Activated naive CD4-positive, alpha-beta T cell treated with anti-CD3 and anti-CD28 coated beads, Interleukin-2, amount 50 U/mL, for 24 hours (primary cell): Measurements from ENCODE around the gene UTF1.

Experiments
- H3K27ac Mint-ChIP-seq: one replicate; pipeline ENCODE4 v1.8.0; 2021; ENCODE audit warnings: mild to moderate bottlenecking, mixed read lengths
- H3K27me3 Mint-ChIP-seq: one replicate; pipeline ENCODE4 v1.8.0; 2021; ENCODE audit warnings: mixed read lengths
- H3K36me3 Mint-ChIP-seq: one replicate; pipeline ENCODE4 v1.8.0; 2021; ENCODE audit warnings: mixed read lengths
- H3K4me1 Mint-ChIP-seq: one replicate; pipeline ENCODE4 v1.8.0; 2021; ENCODE audit warnings: mixed read lengths
- H3K4me3 Mint-ChIP-seq: one replicate; pipeline ENCODE4 v1.8.0; 2021; ENCODE audit warnings: mild to moderate bottlenecking, mixed read lengths
- H3K9me3 Mint-ChIP-seq: one replicate; pipeline ENCODE4 v1.8.0; 2021; ENCODE audit warnings: mixed read lengths

UTF1 gene

DNA sequence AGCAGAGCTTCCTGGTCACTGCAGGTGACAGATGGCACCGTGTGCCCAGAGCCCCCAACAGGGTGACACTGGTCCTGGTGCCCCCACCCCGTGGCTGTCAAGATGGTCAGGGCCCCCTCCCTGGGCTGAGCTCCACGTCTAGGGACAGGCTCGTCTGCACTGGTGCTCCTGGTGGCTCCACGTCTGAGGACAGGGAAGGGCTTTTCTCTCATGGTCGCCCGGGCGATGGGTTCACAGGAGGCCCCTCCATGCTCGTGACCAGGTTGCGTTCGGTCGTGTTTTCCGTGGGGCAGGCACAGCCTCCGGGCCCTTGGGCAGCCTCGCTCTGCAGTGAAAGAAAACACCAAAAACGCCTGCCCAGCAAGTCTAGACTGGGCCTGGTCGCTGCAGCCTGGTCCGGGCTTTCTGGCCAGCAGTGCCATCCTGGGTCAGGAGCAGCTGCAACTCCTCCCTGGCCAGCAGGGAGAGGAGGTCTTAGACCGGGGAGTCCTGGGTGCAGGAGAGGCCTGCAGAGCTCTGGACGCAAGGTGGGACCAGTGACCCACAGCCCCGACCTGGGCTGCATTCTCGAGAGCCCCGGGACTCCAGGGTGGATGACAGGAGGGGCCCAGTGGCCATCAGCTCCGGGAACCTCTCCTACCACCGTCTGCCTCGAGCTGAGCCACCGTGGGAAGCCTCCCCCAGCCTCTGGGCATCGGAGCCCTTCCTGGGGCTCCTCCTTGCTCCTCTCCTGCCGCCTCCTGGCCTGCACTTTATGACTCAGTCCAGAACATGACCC lies 27.9 kb upstream of the UTF1 start:
- no peak overlapping the region for H3K4me3 Mint-ChIP-seq
- H3K27me3 Mint-ChIP-seq = no peaks in the 10 kb centered on the region

DNA sequence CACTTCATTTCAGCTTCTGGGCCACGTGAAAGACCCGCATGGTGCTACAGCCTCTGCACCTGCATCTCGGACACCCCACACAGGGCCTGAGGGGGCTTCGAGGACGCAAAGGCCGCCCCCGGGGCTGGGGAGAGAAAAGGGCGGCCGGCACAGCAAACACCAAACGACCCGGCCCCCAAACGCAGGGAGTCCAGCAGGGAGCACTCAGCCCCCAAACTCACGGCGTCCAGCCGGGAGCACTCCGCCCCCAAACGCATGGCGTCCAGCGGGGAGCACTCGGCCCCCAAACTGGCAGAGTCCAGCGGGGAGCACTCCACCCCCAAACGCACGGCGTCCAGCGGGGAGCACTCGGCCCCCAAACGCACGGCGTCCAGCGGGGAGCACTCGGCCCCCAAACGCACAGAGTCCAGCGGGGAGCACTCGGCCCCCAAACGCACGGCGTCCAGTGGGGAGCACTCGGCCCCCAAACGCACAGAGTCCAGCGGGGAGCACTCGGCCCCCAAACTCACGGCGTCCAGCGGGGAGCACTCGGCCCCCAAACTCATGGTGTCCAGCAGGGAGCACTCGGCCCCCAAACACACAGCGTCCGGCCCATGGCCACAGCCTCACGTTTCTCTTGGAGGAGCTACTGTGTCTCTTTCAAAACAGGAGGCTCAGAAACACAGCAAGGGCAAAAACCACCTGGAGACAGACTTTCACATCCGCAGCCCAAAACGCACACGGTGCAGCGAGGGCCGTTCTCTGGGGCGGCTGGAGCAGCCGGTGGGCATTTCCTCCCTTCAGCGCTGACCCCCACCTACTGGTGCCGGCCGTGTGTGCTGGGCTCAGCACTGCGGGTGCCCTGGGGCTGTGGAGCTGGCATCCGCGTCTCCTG lies 27.0 kb upstream of the UTF1 start:
- Mint-ChIP-seq H3K4me1 (no peaks in the 10 kb centered on the region), H3K27ac (no peak overlapping the region), H3K4me3 (no peak overlapping the region), H3K27me3 (no peaks in the 10 kb centered on the region), H3K9me3 (no peaks in the 10 kb centered on the region), H3K36me3 (no peaks in the 10 kb centered on the region)

More for the DNA sequence above, 27.9 kb upstream of the UTF1 start:
- Mint-ChIP-seq H3K27ac (no peak overlapping the region), H3K4me1 (no peaks in the 10 kb centered on the region), H3K9me3 (no peaks in the 10 kb centered on the region), H3K36me3 (no peaks in the 10 kb centered on the region)

DNA sequence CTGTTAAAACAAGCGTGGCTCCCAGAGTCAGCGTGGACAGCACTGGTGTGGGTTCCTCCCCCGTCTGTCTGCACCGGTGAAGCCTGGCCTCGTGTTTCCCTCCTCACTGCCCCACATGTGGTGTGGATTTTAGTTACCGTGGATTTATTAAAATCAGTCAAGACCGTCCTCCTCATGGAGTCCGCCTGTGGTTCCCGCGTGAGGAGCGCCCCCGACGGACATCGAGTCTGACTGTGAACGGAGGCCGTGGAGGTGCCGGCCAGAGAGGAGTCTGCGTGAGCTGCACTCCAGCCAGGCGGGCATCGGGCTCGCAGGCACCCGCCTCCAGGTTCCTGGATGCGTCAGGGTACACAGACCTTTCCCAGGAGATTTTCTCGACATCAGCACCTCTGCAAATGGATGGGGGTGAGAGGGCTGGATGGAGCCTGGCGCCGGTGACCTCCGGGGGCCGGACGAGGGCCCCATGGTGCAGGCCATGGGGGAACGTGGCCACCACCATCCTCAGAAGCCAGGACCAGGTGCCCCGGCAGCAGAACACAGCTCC lies 26.3 kb upstream of the UTF1 start:
- Mint-ChIP-seq H3K4me3 (no peak overlapping the region), H3K36me3 (no peaks in the 10 kb centered on the region), H3K27me3 (no peaks in the 10 kb centered on the region), H3K27ac (no peak overlapping the region), H3K9me3 (no peaks in the 10 kb centered on the region), H3K4me1 (no peaks in the 10 kb centered on the region)

DNA sequence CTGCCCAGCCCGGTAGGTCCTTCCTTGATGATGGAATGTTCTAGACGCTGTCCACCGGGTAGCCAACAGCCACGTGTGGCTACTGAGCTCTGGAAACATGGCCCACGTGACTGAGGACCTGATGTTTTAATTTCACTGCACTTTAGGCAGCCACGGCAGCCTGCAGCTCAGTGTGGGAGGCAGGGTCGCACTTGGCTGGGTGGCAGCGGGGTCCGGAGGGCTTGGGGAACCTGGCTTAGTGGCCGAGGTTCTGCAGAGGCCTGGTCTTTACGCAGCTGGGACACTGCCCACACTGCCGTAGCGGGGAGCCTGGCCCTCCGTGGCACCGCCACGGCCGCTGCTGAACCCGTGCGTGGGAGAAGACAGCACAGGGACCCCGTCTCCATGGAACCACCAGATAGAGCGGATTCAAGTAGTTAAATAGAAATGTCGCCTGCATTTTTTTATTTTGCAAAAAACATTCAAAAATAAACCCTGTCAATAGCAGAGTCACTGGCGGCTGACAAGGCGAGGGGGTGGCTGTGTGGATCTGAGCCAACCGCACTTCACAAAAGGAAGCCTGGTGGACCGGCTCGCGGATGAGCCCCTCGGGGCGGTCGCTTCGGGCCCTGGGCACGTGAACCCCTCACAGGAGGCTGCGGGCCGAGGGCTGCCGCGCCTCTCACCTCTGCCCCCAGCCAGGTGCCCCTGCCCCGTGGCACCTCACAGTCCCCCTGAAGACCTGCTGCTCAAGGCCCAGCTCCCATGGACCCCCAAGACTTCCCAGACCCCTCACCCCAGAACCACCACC lies 25.6 kb upstream of the UTF1 start:
- Mint-ChIP-seq H3K9me3 (no peaks in the 10 kb centered on the region), H3K4me3 (no peak overlapping the region), H3K27ac (no peak overlapping the region)

DNA sequence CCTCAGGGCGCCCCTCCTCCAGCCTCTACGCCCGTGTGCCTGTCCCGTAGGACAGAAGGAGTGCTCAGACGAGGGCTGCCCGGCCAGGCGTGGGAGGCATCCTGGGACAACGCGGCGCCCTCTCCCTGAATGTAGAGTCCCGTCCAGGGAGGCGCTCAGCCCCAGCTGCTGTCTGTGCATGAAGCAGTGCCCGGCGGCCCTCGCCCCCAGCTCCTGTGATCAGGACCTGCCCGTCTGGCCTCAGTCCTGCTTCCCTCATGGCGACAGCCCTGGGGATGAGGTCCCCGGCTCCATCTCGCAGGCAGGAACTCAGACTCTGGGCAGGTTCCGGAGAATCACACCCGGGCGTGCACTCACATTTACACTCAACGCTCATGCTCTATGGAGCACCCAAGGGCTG lies 24.9 kb upstream of the UTF1 start:
- Mint-ChIP-seq H3K9me3 (no peaks in the 10 kb centered on the region), H3K4me3 (no peak overlapping the region), H3K27ac (no peak overlapping the region), H3K4me1 (no peaks in the 10 kb centered on the region), H3K36me3 (no peaks in the 10 kb centered on the region), H3K27me3 (no peaks in the 10 kb centered on the region)

More for the DNA sequence above, 25.6 kb upstream of the UTF1 start:
- Mint-ChIP-seq H3K27me3 (no peaks in the 10 kb centered on the region), H3K36me3 (no peaks in the 10 kb centered on the region), H3K4me1 (no peaks in the 10 kb centered on the region)

DNA sequence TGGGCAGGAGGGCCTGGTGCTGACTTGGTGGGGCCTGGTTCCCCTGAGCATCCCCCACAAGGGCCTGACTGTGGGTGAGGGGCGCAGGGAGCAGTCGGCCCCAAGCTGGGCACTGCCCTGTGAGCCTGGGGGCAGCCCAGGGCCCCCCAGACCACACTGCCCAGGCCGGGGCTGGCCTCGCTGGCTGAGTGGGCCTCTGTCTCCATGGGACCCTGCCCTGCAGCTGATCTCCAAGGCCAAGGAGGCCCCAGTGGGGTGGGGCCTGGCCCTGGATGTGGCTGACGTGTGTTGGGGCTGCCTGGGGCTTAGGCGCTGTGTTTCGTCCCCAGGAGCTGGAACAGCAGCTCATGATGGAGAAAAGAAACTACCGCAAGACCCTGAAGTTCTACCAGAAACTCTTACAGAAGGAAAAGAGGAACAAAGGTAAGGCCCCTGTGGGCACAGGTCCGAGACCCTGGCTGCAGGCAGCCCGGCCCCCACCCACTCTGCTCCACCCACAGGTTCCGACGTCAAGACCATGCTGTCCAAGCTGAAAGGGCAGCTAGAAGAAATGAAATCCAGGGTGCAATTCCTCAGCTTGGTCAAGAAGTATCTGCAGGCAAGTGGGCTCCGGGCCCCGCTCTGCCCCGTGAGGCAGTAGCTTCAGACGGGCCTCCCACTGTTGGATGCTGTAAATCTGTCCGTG lies 23.5 kb upstream of the UTF1 start:
- no peaks in the 10 kb centered on the region for H3K36me3 Mint-ChIP-seq
- no peaks in the 10 kb centered on the region for H3K27me3 Mint-ChIP-seq
- no peak overlapping the region for H3K4me3 Mint-ChIP-seq
- no peaks in the 10 kb centered on the region for H3K9me3 Mint-ChIP-seq
- no peak overlapping the region for H3K27ac Mint-ChIP-seq
- H3K4me1 Mint-ChIP-seq = peaks cover 4% of the 10 kb centered on the region

DNA sequence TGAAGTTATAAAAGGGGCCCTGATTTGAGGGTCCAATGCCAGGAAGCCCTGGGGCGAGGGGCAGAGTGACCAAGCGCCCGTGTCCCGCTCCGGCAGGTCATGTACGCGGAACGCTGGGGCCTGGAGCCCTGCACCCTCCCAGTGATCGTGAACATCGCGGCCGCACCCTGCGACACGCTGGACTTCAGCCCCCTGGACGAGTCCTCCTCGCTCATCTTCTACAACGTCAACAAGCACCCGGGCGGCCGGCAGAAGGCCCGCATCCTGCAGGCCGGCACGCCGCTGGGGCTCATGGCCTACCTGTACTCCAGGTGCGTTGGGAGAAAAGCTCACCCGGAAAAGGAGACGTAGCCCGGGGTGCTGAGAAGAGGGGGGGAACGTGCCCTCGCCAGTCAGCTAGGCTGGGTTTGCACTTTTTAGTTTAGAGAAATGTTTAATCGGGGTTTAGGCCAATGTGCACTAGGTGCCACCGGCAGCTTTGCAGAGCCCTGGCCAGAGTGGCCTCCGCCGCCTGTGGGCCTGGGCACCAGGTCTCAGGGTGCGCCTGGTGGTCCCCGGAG lies 22.9 kb upstream of the UTF1 start:
- Mint-ChIP-seq H3K27ac (no peak overlapping the region), H3K36me3 (no peaks in the 10 kb centered on the region), H3K9me3 (no peaks in the 10 kb centered on the region), H3K27me3 (peaks cover 1% of the 10 kb centered on the region), H3K4me1 (peaks cover 4% of the 10 kb centered on the region), H3K4me3 (no peak overlapping the region)

DNA sequence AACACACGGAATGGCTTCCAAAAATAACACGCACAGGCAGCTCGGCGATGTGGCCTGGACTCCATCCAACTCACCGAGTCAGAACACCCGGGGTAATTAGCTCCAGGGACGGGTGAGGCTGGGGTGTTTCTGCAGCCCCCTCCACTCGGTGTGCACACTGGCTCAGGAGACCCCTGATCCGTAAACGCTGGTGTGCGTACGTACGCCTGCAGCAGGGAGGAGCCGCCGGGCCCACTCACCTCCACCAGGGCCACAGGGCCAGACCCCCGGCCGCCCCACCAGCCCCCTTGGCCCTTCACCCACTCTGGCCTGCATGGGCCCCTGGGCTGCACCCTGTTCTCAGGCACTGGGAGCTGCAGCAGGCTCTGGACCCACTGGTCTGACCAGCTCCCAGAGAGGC lies 22.4 kb upstream of the UTF1 start:
- Mint-ChIP-seq H3K4me1 (peaks cover 4% of the 10 kb centered on the region), H3K27ac (no peak overlapping the region), H3K36me3 (no peaks in the 10 kb centered on the region), H3K9me3 (no peaks in the 10 kb centered on the region), H3K27me3 (peaks cover 2% of the 10 kb centered on the region), H3K4me3 (no peak overlapping the region)

DNA sequence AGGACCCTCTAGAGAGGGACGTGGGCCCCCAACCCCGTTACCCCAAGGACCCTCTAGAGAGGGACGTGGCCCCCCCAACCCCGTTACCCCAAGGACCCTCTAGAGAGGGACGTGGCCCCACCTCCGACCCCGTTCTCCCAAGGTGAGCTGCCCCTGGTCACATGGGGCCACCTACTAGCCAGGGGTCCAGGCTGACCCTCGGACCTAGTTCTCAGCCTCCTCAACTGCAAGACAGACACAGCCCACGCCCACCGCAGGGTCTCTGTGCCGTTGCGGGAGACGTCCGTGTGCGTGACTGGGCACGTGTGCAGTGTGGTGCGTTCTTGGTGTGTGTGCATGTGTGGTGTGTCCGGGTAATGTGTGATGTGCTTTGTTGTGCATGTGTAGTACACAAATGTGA lies 21.6 kb upstream of the UTF1 start:
- H3K4me3 Mint-ChIP-seq = no peak overlapping the region

DNA sequence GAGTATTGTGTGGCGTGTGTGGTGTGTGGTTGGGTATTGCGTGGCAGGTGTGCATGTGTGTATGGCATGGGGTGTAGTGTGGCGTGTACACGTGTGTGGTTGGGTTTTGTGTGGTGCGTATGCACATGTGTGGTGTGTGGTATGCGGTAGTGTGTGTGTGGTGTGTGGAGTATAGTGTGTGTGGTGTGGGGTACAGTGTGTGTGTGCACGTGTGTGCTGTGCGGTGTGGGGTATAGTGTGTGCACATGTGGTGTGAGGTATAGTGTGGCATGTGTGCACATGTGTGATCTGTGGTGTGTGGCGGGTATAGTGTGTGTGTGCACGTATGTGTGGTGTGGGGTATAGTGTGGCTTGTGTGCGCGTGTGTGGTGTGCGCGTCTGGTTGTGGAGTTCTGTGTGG lies 20.9 kb upstream of the UTF1 start:
- H3K4me1 Mint-ChIP-seq = peaks cover 4% of the 10 kb centered on the region
- H3K9me3 Mint-ChIP-seq = no peaks in the 10 kb centered on the region
- H3K4me3 Mint-ChIP-seq = no peak overlapping the region
- no peaks in the 10 kb centered on the region for H3K36me3 Mint-ChIP-seq
- H3K27ac Mint-ChIP-seq = no peak overlapping the region
- H3K27me3 Mint-ChIP-seq = peaks cover 2% of the 10 kb centered on the region

More for the DNA sequence above, 21.6 kb upstream of the UTF1 start:
- Mint-ChIP-seq H3K27ac (no peak overlapping the region), H3K27me3 (peaks cover 2% of the 10 kb centered on the region), H3K9me3 (no peaks in the 10 kb centered on the region), H3K4me1 (peaks cover 4% of the 10 kb centered on the region), H3K36me3 (no peaks in the 10 kb centered on the region)

DNA sequence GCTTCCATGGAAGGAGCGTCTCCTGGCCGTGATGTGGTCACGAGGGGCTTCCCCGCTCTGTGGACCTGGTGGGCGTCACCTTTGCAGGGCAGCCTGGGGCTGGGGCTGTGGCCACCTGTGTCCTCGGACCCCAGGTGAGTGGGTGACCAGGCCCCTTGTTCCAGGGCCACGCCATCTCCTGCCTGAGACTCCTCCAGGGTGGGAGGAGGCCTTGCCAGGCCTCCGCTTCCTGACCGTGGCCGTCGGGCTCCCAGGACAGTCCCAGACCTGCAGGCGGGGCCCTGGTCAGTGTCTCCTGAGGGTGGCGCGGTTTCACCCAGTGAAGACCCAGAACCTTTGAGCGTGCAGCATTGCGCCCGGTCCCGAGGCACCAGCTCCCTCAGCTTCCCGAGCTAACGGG lies 20.4 kb upstream of the UTF1 start:
- peaks cover 4% of the 10 kb centered on the region for H3K4me1 Mint-ChIP-seq
- no peaks in the 10 kb centered on the region for H3K36me3 Mint-ChIP-seq
- H3K9me3 Mint-ChIP-seq = no peaks in the 10 kb centered on the region
- H3K27ac Mint-ChIP-seq = no peak overlapping the region
- no peak overlapping the region for H3K4me3 Mint-ChIP-seq
- peaks cover 2% of the 10 kb centered on the region for H3K27me3 Mint-ChIP-seq

DNA sequence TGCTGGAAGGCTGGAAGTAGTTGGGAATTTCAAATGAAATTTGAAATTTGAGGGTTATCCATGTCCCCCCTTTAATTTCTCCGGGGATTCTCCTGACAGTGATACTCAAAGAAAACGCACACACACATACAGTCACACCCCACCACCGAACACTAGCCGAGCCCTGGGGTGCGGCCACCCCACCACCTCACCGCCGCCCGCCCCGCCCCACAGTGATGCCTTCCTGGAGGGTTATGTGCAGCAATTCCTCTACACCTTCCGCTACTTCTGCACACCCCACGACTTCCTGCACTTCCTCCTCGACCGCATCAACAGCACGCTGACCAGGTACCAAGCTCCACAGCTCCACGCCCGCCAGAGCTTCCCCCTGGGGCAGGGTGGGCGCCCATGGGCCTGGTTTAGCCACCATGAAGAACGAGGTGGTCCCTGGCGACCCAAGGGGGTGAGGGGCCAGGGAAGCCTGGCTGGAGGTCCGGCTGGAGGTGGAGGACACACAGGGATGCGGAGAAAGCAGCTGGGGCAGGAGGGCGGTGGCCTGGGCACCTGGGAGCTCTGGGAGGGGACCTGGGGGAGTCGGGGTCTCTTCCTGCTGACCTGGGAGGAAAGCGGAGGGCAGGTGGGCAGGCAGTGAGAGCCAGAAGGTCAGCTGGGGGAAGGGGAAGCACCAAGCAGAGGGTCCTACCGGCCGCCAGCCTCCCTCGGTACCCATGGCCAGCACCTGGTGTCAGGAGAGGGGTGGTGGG lies 19.4 kb upstream of the UTF1 start:
- H3K4me3 Mint-ChIP-seq = no peak overlapping the region
- peak overlapping the region; percentile 82 for H3K27ac Mint-ChIP-seq
- no peaks in the 10 kb centered on the region for H3K36me3 Mint-ChIP-seq
- no peaks in the 10 kb centered on the region for H3K9me3 Mint-ChIP-seq
- H3K4me1 Mint-ChIP-seq = peaks cover 4% of the 10 kb centered on the region
- peaks cover 2% of the 10 kb centered on the region for H3K27me3 Mint-ChIP-seq

DNA sequence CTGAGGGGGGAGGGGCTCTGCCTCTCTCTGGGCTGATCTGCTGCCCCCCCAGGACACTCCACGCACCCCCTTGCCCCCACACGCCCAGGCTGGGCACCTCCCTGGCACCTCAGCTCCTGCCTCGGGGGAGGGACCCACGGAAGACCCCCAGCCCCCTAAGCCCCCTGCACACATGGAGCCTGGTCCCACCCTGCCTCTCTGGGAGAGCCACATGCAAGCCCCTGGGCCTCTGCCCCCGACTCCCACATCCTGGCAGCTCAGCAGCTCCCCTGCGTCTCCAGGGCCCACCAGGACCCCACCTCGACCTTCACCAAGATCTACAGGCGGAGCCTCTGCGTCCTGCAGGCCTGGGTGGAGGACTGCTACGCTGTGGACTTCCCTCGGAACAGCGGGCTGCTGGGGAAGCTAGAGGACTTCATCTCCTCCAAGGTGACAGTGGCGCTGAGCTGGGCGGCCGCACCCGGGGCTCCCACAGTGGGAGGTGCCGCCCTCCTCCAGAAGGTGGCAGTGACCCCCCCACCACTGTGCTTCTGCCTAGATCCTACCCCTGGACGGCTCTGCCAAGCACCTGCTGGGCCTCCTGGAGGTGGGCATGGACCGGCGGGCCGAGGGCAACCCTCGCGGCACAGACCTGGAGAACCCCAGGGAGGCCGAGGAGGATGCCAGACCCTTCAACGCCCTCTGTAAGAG lies 18.7 kb upstream of the UTF1 start:
- Mint-ChIP-seq H3K36me3 (no peaks in the 10 kb centered on the region), H3K4me3 (no peak overlapping the region), H3K27me3 (peaks cover 2% of the 10 kb centered on the region), H3K4me1 (peaks cover 4% of the 10 kb centered on the region), H3K9me3 (no peaks in the 10 kb centered on the region), H3K27ac (peak overlapping the region; percentile 62)
